PFSK-1 (cell line): ENCODE results near the gene IL4I1.

Experiments
- FOXP2 ChIP-seq: optimal IDR thresholded peaks from 2 replicates; pipeline ENCODE3; 2011; ENCODE audit warnings: borderline replicate concordance, control low read depth, inconsistent platforms; ENCODE audit not compliant: insufficient read depth; ENCODE audit errors: extremely low read length, extremely low read depth
- POLR2AphosphoS5 ChIP-seq: IDR thresholded peaks from 2 replicates; pipeline ENCODE4 v1.6.1; 2012; ENCODE audit warnings: low read depth, mild to moderate bottlenecking, control low read depth, low read length, moderate library complexity
- REST ChIP-seq, 2 experiments: IDR thresholded peaks; 2 replicates each; pipeline versions ENCODE4 v1.6.1 to v1.8.0; 2011 to 2012; ENCODE audit warnings: low read depth in 2 of 2, low read length in 2 of 2, control low read depth in 1 of 2, inconsistent platforms in 1 of 2, mild to moderate bottlenecking in 1 of 2, moderate library complexity in 1 of 2; ENCODE audit not compliant: insufficient read depth in 1 of 2
- SIN3A ChIP-seq: IDR thresholded peaks from 2 replicates; pipeline ENCODE4 v1.6.1; 2012; ENCODE audit warnings: mild to moderate bottlenecking, low read length, moderate library complexity, borderline replicate concordance; ENCODE audit not compliant: insufficient read depth
- TAF1 ChIP-seq: IDR thresholded peaks from 2 replicates; pipeline ENCODE4 v1.6.1; 2012; ENCODE audit warnings: low read length, control low read depth, borderline replicate concordance; ENCODE audit not compliant: insufficient read depth

Gene IL4I1

GRCh38 chr19:49882643-49883042 lies 14.0 kb downstream of the IL4I1 start:
- no peak for TF ChIP-seq REST (IDR thresholded peaks at IDR 0.05; ENCODE audit: insufficient read depth in 1 of 2, low read depth in 2 of 2, low read length in 2 of 2)
- no peak for TF ChIP-seq SIN3A
- TF ChIP-seq POLR2AphosphoS5, result no peak
- no peak for TF ChIP-seq TAF1
- no peak for TF ChIP-seq FOXP2

- TF ChIP-seq SIN3A, result no peak
- no peak for TF ChIP-seq FOXP2
- TF ChIP-seq POLR2AphosphoS5, result no peak
- TF ChIP-seq REST (IDR thresholded peaks at IDR 0.05; ENCODE audit: insufficient read depth in 1 of 2, low read depth in 2 of 2, low read length in 2 of 2), result no peak
- no peak for TF ChIP-seq TAF1
These were observed 14.9 kb downstream of the IL4I1 start for GRCh38 chr19:49881672-49882394.

GRCh38 chr19:49881186-49881585 lies 15.5 kb downstream of the IL4I1 start:
- TF ChIP-seq FOXP2, result no peak
- TF ChIP-seq REST (IDR thresholded peaks at IDR 0.05; ENCODE audit: insufficient read depth in 1 of 2, low read depth in 2 of 2, low read length in 2 of 2), result no peak
- no peak for TF ChIP-seq TAF1

GRCh38 chr19:49880162-49880869 lies 16.4 kb downstream of the IL4I1 start:
- TF ChIP-seq SIN3A, result no peak
- TF ChIP-seq POLR2AphosphoS5, result no peak
- no peak for TF ChIP-seq FOXP2
- no peak for TF ChIP-seq TAF1
- no peak for TF ChIP-seq REST (IDR thresholded peaks at IDR 0.05; ENCODE audit: insufficient read depth in 1 of 2, low read depth in 2 of 2, low read length in 2 of 2)

DNA sequence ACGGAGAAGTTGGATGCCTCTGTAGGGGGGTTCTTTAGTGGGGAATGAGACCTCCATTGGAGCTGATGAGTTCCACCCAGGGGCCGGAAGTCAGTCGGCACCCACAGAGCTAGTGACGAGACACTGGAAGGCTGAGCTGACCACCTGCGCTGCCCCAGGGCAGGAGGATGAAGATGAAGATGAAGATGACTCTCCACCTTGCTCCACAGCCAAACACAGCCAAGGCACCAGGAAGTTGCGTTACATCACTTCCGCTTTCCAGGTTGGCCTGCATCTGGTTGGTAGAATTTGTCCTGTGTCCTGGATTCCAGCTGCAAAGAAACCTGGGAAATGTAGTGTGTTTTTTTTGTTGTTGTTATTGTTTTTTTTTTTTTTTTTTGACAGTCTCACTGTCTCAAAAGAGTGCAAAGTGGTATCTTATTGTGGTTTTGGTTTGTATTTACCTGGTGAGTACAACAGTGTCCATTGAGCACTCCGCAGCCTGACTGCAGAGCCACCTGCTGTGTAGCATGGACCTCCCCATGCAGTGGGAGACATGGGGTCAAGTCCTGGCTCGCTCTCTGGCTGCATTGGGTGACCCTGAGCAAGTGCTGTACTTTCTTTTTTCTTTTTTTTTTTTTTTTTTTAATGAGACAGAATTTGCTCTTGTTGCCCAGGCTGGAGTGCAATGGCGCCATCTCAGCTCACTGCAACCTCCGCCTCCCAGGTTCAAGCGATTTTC lies 17.3 kb downstream of the IL4I1 start:
- TF ChIP-seq SIN3A (no peak), FOXP2 (no peak), POLR2AphosphoS5 (no peak), REST (IDR thresholded peaks at IDR 0.05; ENCODE audit: insufficient read depth in 1 of 2, low read depth in 2 of 2, low read length in 2 of 2) (no peak), TAF1 (no peak)
